Activated CD4-positive, alpha-beta T cell treated with anti-CD3 and anti-CD28 coated beads, Interleukin-2, amount 10 ng/mL, durations not matched to agents 24 days and 14 days (primary cell): ENCODE results near the gene DEAF1. TPM values are rescaled to one million over a fixed set of nuclear protein-coding genes. Genes with fewer than 3 reads are reported as not detected.
A peak's percentile ranks its signal among the peaks of the same experiment; 100 is the strongest.
"Not testable (repeated sequence)": the region's sequence is repeated elsewhere in the genome, so short reads cannot be mapped to it uniquely, and the experiment has no call there.

ENCODE experiments used
- DNase-seq: peaks from one replicate; pipeline ENCODE4 v3.0.0; 2022
- H3K27ac Mint-ChIP-seq: one replicate; pipeline ENCODE4 v1.8.0; 2022; ENCODE audit warnings: mild to moderate bottlenecking, mixed read lengths
- H3K27me3 Mint-ChIP-seq: one replicate; pipeline ENCODE4 v1.8.0; 2022; ENCODE audit warnings: mixed read lengths
- H3K36me3 Mint-ChIP-seq: one replicate; pipeline ENCODE4 v1.8.0; 2022; ENCODE audit warnings: low read depth, mild to moderate bottlenecking, mixed read lengths
- H3K4me1 Mint-ChIP-seq: one replicate; pipeline ENCODE4 v1.8.0; 2021; ENCODE audit warnings: mixed read lengths
- H3K4me3 Mint-ChIP-seq: one replicate; pipeline ENCODE4 v1.8.0; 2022; ENCODE audit warnings: mild to moderate bottlenecking, moderate library complexity, mixed read lengths
- H3K9me3 Mint-ChIP-seq: one replicate; pipeline ENCODE4 v1.8.0; 2021; ENCODE audit warnings: mixed read lengths
- intact Hi-C: fragments of 100-400 bp; cut with micrococcal nuclease; formaldehyde crosslinking; loops from one replicate; pipeline ENCODE4 v1.15.1; 2023
- total RNA-seq: library from RNA; stranded (reverse); gene quantifications from 2 replicates; pipeline ENCODE4 v1.2.3, GENCODE V29; 2022

The DEAF1 gene, protein sequence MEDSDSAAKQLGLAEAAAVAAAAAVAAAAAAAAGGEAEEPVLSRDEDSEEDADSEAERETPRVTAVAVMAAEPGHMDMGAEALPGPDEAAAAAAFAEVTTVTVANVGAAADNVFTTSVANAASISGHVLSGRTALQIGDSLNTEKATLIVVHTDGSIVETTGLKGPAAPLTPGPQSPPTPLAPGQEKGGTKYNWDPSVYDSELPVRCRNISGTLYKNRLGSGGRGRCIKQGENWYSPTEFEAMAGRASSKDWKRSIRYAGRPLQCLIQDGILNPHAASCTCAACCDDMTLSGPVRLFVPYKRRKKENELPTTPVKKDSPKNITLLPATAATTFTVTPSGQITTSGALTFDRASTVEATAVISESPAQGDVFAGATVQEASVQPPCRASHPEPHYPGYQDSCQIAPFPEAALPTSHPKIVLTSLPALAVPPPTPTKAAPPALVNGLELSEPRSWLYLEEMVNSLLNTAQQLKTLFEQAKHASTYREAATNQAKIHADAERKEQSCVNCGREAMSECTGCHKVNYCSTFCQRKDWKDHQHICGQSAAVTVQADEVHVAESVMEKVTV
- 66.3 and 73.9 TPM in 2 replicates for total RNA-seq

DNA sequence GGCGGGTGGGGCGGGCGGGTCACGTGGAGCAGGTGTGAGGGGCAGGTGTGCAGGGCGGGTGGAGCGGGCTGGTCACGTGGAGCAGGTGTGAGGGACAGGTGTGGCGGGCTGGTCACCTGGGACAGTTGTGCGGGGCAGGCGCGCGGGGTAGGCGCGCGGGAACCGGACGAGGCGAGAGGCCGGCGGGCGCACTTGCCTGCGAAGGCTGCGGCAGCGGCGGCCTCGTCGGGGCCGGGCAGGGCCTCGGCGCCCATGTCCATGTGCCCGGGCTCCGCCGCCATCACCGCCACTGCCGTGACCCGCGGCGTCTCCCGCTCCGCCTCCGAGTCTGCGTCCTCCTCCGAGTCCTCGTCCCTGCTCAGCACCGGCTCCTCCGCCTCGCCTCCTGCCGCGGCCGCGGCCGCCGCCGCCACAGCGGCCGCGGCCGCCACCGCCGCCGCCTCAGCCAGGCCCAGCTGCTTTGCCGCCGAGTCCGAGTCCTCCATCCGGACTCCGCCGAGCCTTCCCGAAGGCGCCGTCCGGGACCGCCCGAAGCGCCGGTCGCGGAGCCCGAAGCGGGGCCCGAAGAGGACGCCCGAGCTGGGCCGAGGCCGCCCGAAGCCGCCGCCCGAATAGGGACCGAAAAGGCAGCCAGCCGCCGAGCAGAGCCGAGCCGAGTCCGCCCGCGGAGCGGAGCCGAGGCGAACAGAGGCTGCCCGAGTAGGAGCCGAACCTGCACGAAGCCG is at the start of gene DEAF1:
Gene DEAF1, minus strand, starts transcription at position 660 of the 725 bp plus-strand sequence. Its CDS starts 175 bp downstream, at position 485.
- Mint-ChIP-seq H3K9me3 (no peaks in the 10 kb centered on the region), H3K27me3 (no peaks in the 10 kb centered on the region), H3K4me1 (peaks cover 45% of the 10 kb centered on the region), H3K27ac (peak within 1 kb of the TSS; percentile 94), H3K36me3 (peaks cover 12% of the 10 kb centered on the region), H3K4me3 (peak within 1 kb of the TSS; percentile 90)
- intact Hi-C loops: loop anchor here (1.0 to 5.0 kb wide), 4 partner anchors 32 to 157 kb away; partner anchors contain the start of genes HRAS, LRRC56, PHRF1 and SLC25A22
- peak; percentile 100 for DNase-seq

DNA sequence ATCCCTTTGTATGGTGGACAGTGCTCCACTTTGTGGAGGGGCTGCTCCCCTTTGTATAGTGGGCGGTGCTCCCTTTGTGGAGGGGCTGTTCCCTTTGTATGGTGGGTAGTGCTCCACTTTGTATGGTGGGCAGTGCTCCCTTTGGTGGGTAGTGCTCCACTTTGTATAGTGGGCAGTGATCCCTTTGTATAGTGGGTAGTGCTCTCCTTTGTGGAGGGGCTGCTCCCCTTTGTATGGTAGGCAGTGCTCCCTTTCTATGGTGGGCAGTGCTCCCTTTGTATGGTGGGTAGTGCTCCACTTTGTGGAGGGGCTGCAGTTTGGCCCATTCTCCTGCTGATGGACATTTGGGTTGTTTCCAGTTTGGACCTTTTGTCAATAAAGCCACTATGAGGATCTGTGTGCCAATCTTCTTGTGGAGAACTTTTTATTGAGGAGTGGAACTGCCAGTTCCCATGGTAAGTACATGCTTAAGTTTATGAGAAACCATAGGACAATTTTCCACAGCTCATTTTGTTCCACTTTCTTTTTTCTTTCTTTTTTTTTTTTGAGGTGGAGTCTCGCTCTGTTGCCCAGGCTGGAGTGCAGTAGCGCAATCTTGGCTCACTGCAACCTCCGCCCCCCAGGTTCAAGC is 47.7 kb upstream of the DEAF1 start:
- H3K36me3 Mint-ChIP-seq: no peaks in the 10 kb centered on the region
- no peaks in the 10 kb centered on the region for H3K9me3 Mint-ChIP-seq
- H3K27me3 Mint-ChIP-seq: peaks cover 9% of the 10 kb centered on the region
- H3K4me3 Mint-ChIP-seq: no peak overlapping the region
- no peak for DNase-seq
- no peak overlapping the region for H3K27ac Mint-ChIP-seq
- peaks cover 8% of the 10 kb centered on the region for H3K4me1 Mint-ChIP-seq
- intact Hi-C loops: no loop called here

DNA sequence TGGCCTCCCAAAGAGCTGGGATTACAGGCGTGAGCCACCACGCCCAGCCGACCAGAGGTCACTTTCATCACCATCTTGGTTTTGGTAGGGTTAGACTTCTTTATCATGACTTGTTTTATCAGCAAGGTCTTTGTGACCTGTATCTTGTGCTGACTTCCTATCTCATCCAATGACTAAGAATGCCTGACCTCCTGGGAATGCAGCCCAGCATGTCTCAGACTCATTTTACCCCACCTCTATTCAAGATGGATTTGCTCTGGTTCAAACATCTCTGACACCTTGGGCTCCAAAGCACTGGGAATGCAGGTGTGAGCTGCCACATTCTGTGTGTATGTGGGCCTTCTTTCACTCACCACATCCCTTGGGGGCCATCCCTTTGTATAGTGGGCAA is 47.1 kb upstream of the DEAF1 start:
- no peak overlapping the region for H3K4me3 Mint-ChIP-seq

DNA sequence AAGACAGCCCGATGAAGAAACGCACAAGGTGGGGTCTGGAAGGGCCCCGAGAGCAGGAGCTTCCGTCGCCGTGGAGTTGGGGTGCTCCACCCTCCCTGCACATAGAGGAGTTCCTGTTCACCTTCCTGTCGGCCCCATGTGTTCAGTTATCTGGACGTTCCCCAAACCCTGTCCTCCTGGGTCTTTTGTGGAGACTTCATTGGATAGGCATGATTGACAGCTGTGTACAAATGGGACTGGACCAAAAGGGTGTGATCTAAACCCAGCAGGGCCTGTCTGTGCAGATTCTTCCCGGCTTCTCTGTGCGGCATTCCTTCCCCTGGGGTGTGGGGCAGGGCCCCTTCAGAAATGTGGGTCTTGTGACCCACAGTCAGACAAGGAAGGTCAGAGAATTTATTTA is 42.9 kb upstream of the DEAF1 start:
- H3K4me1 Mint-ChIP-seq: peaks cover 14% of the 10 kb centered on the region
- peak overlapping the region; percentile 68 for H3K4me3 Mint-ChIP-seq
- DNase-seq, intact Hi-C loops, H3K36me3 Mint-ChIP-seq, H3K9me3 Mint-ChIP-seq, H3K27ac Mint-ChIP-seq: not testable (repeated sequence)
- peaks cover 15% of the 10 kb centered on the region for H3K27me3 Mint-ChIP-seq

More for the DNA sequence above, 47.1 kb upstream of the DEAF1 start:
- intact Hi-C loops: no loop called here
- no peaks in the 10 kb centered on the region for H3K36me3 Mint-ChIP-seq
- DNase-seq: no peak
- H3K9me3 Mint-ChIP-seq: no peaks in the 10 kb centered on the region
- no peak overlapping the region for H3K27ac Mint-ChIP-seq
- H3K27me3 Mint-ChIP-seq: peaks cover 13% of the 10 kb centered on the region
- peaks cover 13% of the 10 kb centered on the region for H3K4me1 Mint-ChIP-seq

DNA sequence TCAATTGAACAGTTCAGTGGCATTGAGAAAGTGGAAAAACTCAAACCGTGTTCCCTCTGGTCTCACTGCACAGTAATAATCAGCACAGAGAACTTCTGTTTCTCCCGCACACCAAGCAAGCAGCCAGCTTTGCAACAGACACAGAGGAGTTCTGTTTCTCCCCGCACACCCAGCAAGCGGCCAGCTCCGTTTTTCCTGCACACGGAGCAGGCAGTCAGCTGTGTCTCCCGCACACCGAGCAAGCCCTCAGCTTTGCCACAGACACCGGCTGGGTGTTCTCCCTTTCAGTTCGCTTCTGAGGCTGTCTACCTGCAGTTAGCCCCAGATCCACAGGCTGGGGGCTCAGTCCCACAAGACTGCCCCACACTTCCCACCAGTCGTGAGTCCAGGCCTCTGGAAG is 42.3 kb upstream of the DEAF1 start:
- intact Hi-C loops: no loop called here
- H3K27me3 Mint-ChIP-seq: peaks cover 15% of the 10 kb centered on the region
- DNase-seq: no peak
- H3K9me3 Mint-ChIP-seq: no peaks in the 10 kb centered on the region
- no peak overlapping the region for H3K27ac Mint-ChIP-seq
- no peaks in the 10 kb centered on the region for H3K36me3 Mint-ChIP-seq
- H3K4me1 Mint-ChIP-seq: peaks cover 14% of the 10 kb centered on the region
- peak overlapping the region; percentile 68 for H3K4me3 Mint-ChIP-seq

DNA sequence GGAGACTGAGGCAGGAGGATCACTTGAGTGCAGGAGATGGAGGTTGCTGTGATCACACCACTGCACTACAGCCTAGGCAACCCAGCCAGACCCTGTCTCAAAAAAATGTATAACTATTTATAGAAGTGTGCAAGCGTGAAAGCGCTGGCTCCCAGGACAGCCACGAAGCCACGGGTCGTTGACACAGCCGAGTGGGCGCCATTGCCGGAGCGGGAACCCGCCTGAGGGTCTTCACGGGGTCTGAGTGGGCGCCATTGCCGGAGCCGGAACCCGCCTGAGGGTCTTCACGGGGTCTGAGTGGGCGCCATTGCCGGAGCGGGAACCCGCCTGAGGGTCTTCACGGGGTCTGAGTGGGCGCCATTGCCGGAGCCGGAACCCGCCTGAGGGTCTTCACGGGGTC is 39.5 kb upstream of the DEAF1 start:
- intact Hi-C loops, H3K27ac Mint-ChIP-seq, H3K4me3 Mint-ChIP-seq, H3K36me3 Mint-ChIP-seq, DNase-seq, H3K9me3 Mint-ChIP-seq: not testable (repeated sequence)
- H3K4me1 Mint-ChIP-seq: peaks cover 14% of the 10 kb centered on the region
- peaks cover 15% of the 10 kb centered on the region for H3K27me3 Mint-ChIP-seq

DNA sequence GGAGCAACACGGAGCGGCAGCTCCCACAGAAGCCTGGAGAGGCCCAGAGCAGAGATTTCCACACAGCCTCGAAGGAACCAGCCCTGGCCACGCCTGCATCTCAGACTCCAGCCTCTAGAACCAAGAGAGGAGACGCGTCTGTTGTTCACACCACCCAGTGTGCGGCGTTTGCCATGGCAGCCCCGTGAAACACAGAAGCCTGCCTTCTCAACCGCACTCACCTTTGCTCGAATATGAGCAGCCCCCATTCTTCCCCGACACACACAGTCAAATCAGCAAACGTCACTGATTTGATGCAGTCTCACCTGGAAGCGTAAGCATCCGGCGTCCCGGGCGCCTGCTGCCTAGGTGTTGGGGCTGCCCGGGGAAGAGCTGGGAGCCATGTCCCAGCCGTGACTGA is 38.0 kb upstream of the DEAF1 start:
- DNase-seq: no peak
- no peak overlapping the region for H3K27ac Mint-ChIP-seq
- H3K9me3 Mint-ChIP-seq: no peaks in the 10 kb centered on the region
- no peak overlapping the region for H3K4me3 Mint-ChIP-seq
- no peaks in the 10 kb centered on the region for H3K36me3 Mint-ChIP-seq
- H3K27me3 Mint-ChIP-seq: peaks cover 8% of the 10 kb centered on the region
- intact Hi-C loops: no loop called here
- peaks cover 14% of the 10 kb centered on the region for H3K4me1 Mint-ChIP-seq

DNA sequence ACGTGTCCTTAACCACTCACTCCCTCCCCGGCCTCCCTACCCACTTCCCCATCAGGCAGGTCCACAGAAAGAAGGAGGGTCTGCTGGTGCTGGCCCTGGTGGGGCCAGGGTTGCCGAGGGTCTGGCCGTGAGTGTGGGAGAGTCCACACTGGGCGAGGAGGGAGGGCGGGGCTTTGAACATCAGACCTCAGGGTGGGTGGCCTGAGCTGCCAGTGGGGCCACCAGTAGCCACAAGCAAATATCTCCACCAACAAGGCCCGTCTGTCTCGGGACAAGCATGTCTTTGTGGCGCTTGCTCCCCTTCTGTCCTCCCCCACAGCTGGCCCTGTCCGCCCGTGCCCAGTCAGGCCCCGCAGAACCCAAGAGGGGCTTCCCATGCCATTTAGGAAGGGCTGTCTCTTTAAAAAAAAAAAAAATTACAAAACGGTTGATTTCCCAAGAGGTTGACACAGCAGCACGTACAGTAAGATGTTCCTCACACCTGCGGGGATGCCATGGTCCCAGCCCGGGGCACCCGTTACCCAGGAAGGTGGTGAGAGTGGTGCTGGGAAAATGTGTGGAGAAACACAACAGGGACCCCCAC is 34.6 kb upstream of the DEAF1 start:
- Mint-ChIP-seq H3K27ac (no peak overlapping the region), H3K4me3 (no peak overlapping the region), H3K36me3 (no peaks in the 10 kb centered on the region), H3K4me1 (peaks cover 5% of the 10 kb centered on the region), H3K27me3 (peaks cover 4% of the 10 kb centered on the region), H3K9me3 (no peaks in the 10 kb centered on the region)
- no peak for DNase-seq
- intact Hi-C loops: loop anchor here (2.0 kb wide), 1 partner anchor 17 kb away; the partner anchor contains the start of gene TALDO1

DNA sequence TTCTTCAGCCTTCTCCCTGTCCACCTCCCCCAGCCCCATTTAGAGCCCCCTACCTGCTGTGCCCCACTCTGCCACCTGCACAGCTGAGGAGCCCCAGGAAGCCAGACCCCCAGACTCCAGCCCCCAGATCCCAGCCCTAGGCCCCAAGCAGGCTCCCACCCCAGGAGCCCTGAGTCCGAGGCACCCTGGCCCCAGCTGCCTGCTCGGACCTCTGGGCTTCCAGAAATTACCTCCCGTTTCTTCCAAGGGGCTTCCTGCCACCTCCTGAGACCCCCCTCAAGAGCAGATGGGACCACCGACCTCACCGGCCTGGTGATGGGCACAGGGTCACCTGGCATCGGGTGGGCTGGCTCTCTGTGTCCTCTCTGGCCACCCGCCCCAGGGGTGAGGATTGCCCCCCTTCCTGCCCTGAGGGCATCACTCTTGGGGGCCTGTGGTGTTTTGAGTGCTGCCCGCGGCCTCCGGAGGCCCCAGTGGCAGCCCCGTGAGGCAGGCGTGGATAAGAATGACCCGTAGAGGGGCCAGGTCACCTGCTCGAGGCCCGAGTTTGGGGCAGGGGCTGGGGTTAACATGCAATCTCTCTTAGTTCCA is 34.0 kb upstream of the DEAF1 start:
- DNase-seq: no peak
- no peaks in the 10 kb centered on the region for H3K36me3 Mint-ChIP-seq
- no peak overlapping the region for H3K27ac Mint-ChIP-seq
- H3K4me3 Mint-ChIP-seq: no peak overlapping the region
- H3K4me1 Mint-ChIP-seq: peaks cover 7% of the 10 kb centered on the region
- H3K27me3 Mint-ChIP-seq: peaks cover 4% of the 10 kb centered on the region
- intact Hi-C loops: loop anchor here (2.0 kb wide), 1 partner anchor 18 kb away; the partner anchor contains the start of gene TALDO1
- H3K9me3 Mint-ChIP-seq: no peaks in the 10 kb centered on the region

DNA sequence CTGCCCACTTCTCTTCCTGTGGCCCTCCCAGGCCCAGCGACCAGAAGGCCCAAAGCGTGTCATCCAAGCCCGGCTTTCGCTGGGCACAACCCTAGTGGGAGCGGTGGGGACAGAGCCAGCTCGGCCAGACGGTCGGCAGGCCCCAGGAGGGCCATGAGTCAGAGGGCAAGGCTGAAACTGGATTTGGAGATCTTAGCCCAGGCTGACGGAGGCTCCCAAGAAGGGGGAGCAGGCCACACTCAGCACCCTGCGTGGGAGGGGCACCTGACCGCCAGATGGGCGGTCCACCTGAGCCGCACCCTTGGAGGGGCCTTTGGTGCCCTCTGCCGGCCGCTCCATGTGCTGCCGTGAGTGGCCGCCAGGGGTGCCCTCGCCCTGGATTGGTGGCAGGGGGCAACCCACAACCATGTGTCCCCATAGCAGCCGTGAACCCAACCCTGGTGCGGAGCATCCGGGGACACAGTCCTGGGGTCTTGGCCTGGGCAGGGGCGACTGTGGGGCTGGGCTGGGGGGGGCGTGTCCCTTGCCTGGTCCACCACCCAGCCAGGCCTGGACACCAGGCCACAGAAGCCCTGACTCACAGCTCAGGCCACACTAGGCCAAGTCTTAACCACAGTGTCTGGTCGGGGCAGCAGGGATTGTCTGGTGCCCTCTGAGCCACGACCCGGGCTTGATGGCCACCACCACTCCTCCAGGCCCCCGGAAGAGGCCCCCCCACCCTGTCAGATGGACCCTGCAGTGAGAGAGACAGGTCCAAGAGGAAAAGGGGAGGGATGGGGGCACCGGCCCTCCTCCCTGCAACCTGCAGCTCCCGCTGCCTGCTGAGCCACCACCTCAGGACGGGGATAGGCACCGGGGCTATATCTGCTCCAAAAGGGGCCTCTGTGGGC is 33.1 kb upstream of the DEAF1 start:
- peak; percentile 95 for DNase-seq
- Mint-ChIP-seq H3K27ac (no peak overlapping the region), H3K4me3 (no peak overlapping the region), H3K27me3 (peaks cover 5% of the 10 kb centered on the region), H3K4me1 (peaks cover 8% of the 10 kb centered on the region), H3K36me3 (no peaks in the 10 kb centered on the region), H3K9me3 (no peaks in the 10 kb centered on the region)
- intact Hi-C loops: loop anchor here (2.0 kb wide), 2 partner anchors 19 to 33 kb away; partner anchors contain the start of genes DEAF1, TALDO1 and TMEM80

DNA sequence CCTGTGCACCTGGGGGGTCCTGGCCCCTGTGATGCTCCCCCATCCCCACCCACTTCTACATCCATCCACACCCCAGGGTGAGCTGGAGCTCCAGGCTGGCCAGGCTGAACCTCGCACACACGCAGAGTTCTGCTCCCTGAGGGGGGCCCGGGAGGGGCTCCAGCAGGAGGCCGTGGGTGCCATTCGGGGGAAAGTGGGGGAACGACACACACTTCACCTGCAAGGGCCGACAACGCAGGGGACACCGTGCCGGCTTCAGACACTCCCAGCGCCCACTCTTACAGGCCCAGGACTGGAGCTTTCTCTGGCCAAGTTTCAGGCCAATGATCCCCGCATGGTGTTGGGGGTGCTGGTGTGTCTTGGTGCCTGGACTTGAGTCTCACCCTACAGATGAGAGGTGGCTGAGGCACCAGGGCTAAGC is 32.3 kb upstream of the DEAF1 start:
- H3K9me3 Mint-ChIP-seq: no peaks in the 10 kb centered on the region
- intact Hi-C loops: loop anchor here (2.0 kb wide), 1 partner anchor 32 kb away; the partner anchor contains the start of genes DEAF1 and TMEM80
- peaks cover 10% of the 10 kb centered on the region for H3K4me1 Mint-ChIP-seq
- peaks cover 8% of the 10 kb centered on the region for H3K27me3 Mint-ChIP-seq
- no peak overlapping the region for H3K27ac Mint-ChIP-seq
- no peak for DNase-seq
- H3K36me3 Mint-ChIP-seq: no peaks in the 10 kb centered on the region
- no peak overlapping the region for H3K4me3 Mint-ChIP-seq
